Measurements from ENCODE around the gene LEMD1. TPM values are rescaled to one million over a fixed set of nuclear protein-coding genes. Genes with fewer than 3 reads are reported as not detected.

The LEMD1 gene
- total RNA-seq, 4 donors from 2014 or later = 1.1 to 1.4 (median 1.3) TPM; not detected in 1

GRCh38 chr1:205355075-205355453, 66.8 kb downstream of the LEMD1 start:
- H3K9me3 ChIP-seq = no peaks in the 10 kb centered on the region
- H3K4me3 ChIP-seq = no peak overlapping the region
- no peak for DNase-seq
- intact Hi-C loops (cut with DNase I) = loop anchor here (10.0 kb wide), 1 partner anchor 130 kb away; no protein-coding TSS in a partner anchor
- TF ChIP-seq CTCF (IDR thresholded peaks at IDR 0.05) (no peak), POLR2A (IDR thresholded peaks at IDR 0.05) (no peak)
- peaks cover 5 to 62% (median 13%) of the 10 kb centered on the region in 3 donors for H3K4me1 ChIP-seq
- 40 to 55% methylated on average over 3 of the region's 3 CpGs for WGBS, 2 donors
- peak overlapping the region in 3 of 4 donors; percentile 1 to 63 (median 26) for H3K27ac ChIP-seq
- peaks cover 0 to 28% (median 0%) of the 10 kb centered on the region in 4 donors for H3K27me3 ChIP-seq
- H3K36me3 ChIP-seq = no peaks in the 10 kb centered on the region

GRCh38 chr1:205354259-205355074, 67.4 kb downstream of the LEMD1 start:
- no peaks in the 10 kb centered on the region for H3K9me3 ChIP-seq
- TF ChIP-seq POLR2A (IDR thresholded peaks at IDR 0.05) (no peak), CTCF (IDR thresholded peaks at IDR 0.05) (peak; percentile 76 to 87 (median 81))
- H3K4me1 ChIP-seq = peaks cover 5 to 68% (median 13%) of the 10 kb centered on the region in 3 donors
- no peak overlapping the region for H3K4me3 ChIP-seq
- peaks cover 0 to 29% (median 0%) of the 10 kb centered on the region in 4 donors for H3K27me3 ChIP-seq
- intact Hi-C loops (cut with DNase I) = loop anchor here (10.0 kb wide), 1 partner anchor 130 kb away; no protein-coding TSS in a partner anchor
- WGBS, 2 donors = 14 to 18% methylated on average over 5 of the region's 5 CpGs
- H3K36me3 ChIP-seq = no peaks in the 10 kb centered on the region
- no peak for DNase-seq
- H3K27ac ChIP-seq = peak overlapping the region in 3 of 4 donors; percentile 1 to 63 (median 26)

- H3K9me3 ChIP-seq = no peaks in the 10 kb centered on the region
- WGBS, 2 donors = 94 to 98% methylated on average over 6 of the region's 6 CpGs
- no peaks in the 10 kb centered on the region for H3K36me3 ChIP-seq
- peaks cover 0 to 34% (median 0%) of the 10 kb centered on the region in 4 donors for H3K27me3 ChIP-seq
- intact Hi-C loops (cut with DNase I) = loop anchor here (10.0 kb wide), 1 partner anchor 131 kb away; no protein-coding TSS in a partner anchor
- peak overlapping the region in 1 of 4 donors; percentile 63 for H3K27ac ChIP-seq
- H3K4me3 ChIP-seq = no peak overlapping the region
- peaks cover 5 to 76% (median 13%) of the 10 kb centered on the region in 3 donors for H3K4me1 ChIP-seq
- TF ChIP-seq POLR2A (IDR thresholded peaks at IDR 0.05) = no peak
- TF ChIP-seq CTCF (IDR thresholded peaks at IDR 0.05) = no peak
- DNase-seq = no peak
Measured at GRCh38 chr1:205353612-205354011, 68.2 kb downstream of the LEMD1 start.

- DNase-seq = no peak
- H3K36me3 ChIP-seq = no peaks in the 10 kb centered on the region
- peaks cover 0 to 35% (median 0%) of the 10 kb centered on the region in 4 donors for H3K27me3 ChIP-seq
- H3K9me3 ChIP-seq = no peaks in the 10 kb centered on the region
- intact Hi-C loops (cut with DNase I) = loop anchor here (10.0 kb wide), 1 partner anchor 132 kb away; no protein-coding TSS in a partner anchor
- H3K27ac ChIP-seq = no peak overlapping the region
- TF ChIP-seq POLR2A (IDR thresholded peaks at IDR 0.05) (no peak), CTCF (IDR thresholded peaks at IDR 0.05) (no peak)
- H3K4me1 ChIP-seq = peaks cover 5 to 80% (median 13%) of the 10 kb centered on the region in 3 donors
- no peak overlapping the region for H3K4me3 ChIP-seq
- whole genome bisulfite sequencing, 2 donors = 80 to 92% methylated on average over 4 of the region's 4 CpGs
Measured at GRCh38 chr1:205353191-205353590, 68.7 kb downstream of the LEMD1 start.
